ENCODE data around the gene RAP1A.

Gene RAP1A

DNA sequence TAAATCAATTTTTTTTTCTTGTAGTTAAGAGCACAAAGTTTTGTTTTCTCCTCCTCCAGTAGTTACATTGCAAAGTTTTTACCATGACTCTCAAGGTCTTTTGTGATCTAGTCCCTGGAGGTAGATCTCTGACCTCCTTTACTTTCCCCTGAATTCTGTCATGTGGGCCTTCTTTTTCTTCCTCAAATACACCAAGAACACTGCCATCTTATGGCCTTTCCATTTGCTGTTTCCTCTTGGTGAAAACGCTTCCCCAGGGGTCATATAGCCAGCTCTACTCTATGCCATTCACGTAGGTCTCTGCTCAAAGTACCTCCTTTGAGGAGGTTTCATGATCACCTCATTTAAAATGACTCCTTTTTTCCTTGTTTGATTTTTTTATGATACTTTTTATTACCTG is 138.8 kb downstream of the RAP1A start:
- Histone ChIP-seq H3K4me1 (ENCODE audit: insufficient read depth, low read length) (no peaks in the 10 kb centered on the region; the same call in 1 of the 2 replicates), H3K36me3 (ENCODE audit: insufficient read depth, low read length) (peaks cover 10% of the 10 kb centered on the region)

DNA sequence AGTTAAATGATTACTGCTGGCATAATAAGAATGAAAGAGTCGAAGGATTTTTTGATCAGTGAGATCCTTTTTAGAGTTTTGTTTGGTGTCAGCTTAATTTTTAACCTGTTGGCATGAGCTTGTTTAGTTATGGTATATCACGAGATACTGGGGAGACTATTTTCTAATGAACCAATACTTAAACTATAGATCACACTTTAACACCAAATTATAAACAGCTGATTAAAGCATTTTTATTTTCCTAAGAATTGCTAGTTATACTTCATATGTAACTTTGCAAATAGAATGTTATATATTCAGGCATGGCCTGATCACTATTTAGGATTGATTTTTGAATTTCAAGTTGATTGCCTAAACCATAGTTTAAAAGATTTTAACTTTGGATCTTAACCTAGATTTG is 142.1 kb downstream of the RAP1A start:
- peaks cover 25% of the 10 kb centered on the region for H3K36me3 ChIP-seq (ENCODE audit: insufficient read depth, low read length)
- no peaks in the 10 kb centered on the region for H3K9me3 ChIP-seq (ENCODE audit: control insufficient read depth, insufficient read depth, low read length)
- H3K4me1 ChIP-seq (ENCODE audit: insufficient read depth, low read length) = no peaks in the 10 kb centered on the region; the same call in 1 of the 2 replicates
- H3K9ac ChIP-seq (ENCODE audit: low read depth, low read length) = no peak overlapping the region

More for the DNA sequence above, 138.8 kb downstream of the RAP1A start:
- no peaks in the 10 kb centered on the region for H3K9me3 ChIP-seq (ENCODE audit: control insufficient read depth, insufficient read depth, low read length)
- H3K9ac ChIP-seq (ENCODE audit: low read depth, low read length) = no peak overlapping the region

DNA sequence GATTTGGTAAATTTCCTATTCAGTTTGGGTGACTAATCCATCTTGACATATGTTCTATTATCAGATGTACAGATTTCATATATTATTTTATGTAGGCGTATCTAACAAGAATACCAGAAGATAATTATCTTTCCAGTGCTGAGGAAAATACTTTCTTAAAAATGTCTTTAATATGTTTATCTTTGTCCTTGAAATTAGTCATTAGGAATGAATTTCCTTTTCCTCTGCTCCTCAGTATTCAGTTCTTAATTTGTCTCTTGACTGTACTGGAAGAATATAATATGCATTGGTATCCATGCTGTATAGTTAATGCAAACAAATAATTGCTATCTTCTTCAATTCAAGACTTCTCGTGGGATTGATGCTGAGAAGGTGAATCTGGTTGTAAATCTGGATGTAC is 142.7 kb downstream of the RAP1A start:
- Histone ChIP-seq H3K36me3 (ENCODE audit: insufficient read depth, low read length) (peaks cover 28% of the 10 kb centered on the region), H3K9me3 (ENCODE audit: control insufficient read depth, insufficient read depth, low read length) (no peaks in the 10 kb centered on the region), H3K4me1 (ENCODE audit: insufficient read depth, low read length) (no peaks in the 10 kb centered on the region), H3K9ac (ENCODE audit: low read depth, low read length) (no peak overlapping the region)

All from ES-I3 (cell line).